K562 (cell line): Measurements from ENCODE around the gene EFS. TPM values are rescaled to one million over a fixed set of nuclear protein-coding genes. Genes with fewer than 3 reads are reported as not detected.
A peak's percentile ranks its signal among the peaks of the same experiment; 100 is the strongest.

Source experiments
- ARID1B ChIP-seq: fragments of 450-650 bp; IDR thresholded peaks from 2 replicates; pipeline ENCODE4 v1.6.1; 2016; ENCODE audit warnings: antibody characterized with exemption, mild to moderate bottlenecking, inconsistent platforms
- BMI1 ChIP-seq: fragments of 150-350 bp; IDR thresholded peaks from 2 replicates; pipeline ENCODE4 v1.6.1; 2014; ENCODE audit warnings: low read length
- CREBBP ChIP-seq: IDR thresholded peaks from one replicate; pipeline ENCODE4 v1.6.1; 2012; ENCODE audit warnings: low read depth, mild to moderate bottlenecking, control low read depth, inconsistent platforms, low read length
- CTBP1 ChIP-seq: fragments of 450-650 bp; IDR thresholded peaks from 2 replicates; pipeline ENCODE4 v1.6.1; 2016; ENCODE audit warnings: borderline replicate concordance
- GATAD2A ChIP-seq: fragments of 450-650 bp; IDR thresholded peaks from 2 replicates; pipeline ENCODE4 v1.6.1; 2017
- HMBOX1 ChIP-seq: sonication (generic); IDR thresholded peaks from 2 replicates; pipeline ENCODE4 v1.6.1; 2016
- MEIS2 ChIP-seq: fragments of 450-650 bp; IDR thresholded peaks from 2 replicates; pipeline ENCODE4 v1.6.1; 2014; ENCODE audit warnings: mild to moderate bottlenecking; ENCODE audit not compliant: partially characterized antibody
- SIRT6 ChIP-seq: IDR thresholded peaks from one replicate; pipeline ENCODE4 v1.6.1; 2012; ENCODE audit warnings: low read depth, mild to moderate bottlenecking, control low read depth, inconsistent platforms, low read length, moderate library complexity
- ZBTB40 ChIP-seq, 2 experiments: fragments of 450-650 bp in 1 of 2; sonication (generic) in 1 of 2; formaldehyde crosslinking in 1 of 2; IDR thresholded peaks; 2 replicates each; pipeline versions ENCODE4 v1.7.1 to v1.9.0; 2016 to 2022; ENCODE audit warnings: inconsistent platforms in 1 of 2, mild to moderate bottlenecking in 1 of 2, missing genetic modification reagents in 1 of 2
- ZNF146 ChIP-seq: IDR thresholded peaks from one replicate; pipeline ENCODE4 v1.6.1; 2018; ENCODE audit warnings: missing compliant biosample characterization; ENCODE audit not compliant: unreplicated experiment
- polyA plus RNA-seq, 8 experiments: library from polyadenylated mRNA; depleted of rRNA in 4 of 8; stranded (reverse) in 5 of 8; unstranded in 3 of 8; fragments of >200 nt; fragmentation: Nextera tagmentation in 2 of 8; fragmentation: Illumina TruSeq in 1 of 8; extraction: Ambion mirVana in 2 of 8; extraction: Trizol in 1 of 8; gene quantifications; 2 replicates each; pipeline versions ENCODE4 v1.2.1 to v1.2.3, GENCODE V29; 2011 to 2014; ENCODE audit warnings: inconsistent platforms in 1 of 8, missing spikeins in 1 of 8
- total RNA-seq, 7 experiments: library from RNA; depleted of rRNA in 6 of 7; stranded (reverse); fragments of >200 nt in 6 of 7; fragmentation: Illumina TruSeq in 2 of 7; extraction: Trizol in 2 of 7; gene quantifications; 2 replicates each; pipeline versions ENCODE4 v1.2.1 to v1.2.3, GENCODE V29; 2011 to 2021; ENCODE audit warnings: low replicate concordance in 1 of 7
- TF ChIP-seq, protein P1 (sequence below): fragments of 250-450 bp; sonication (Bioruptor Pico); IDR thresholded peaks from 2 replicates; pipeline ENCODE4 v1.8.0; 2022; ENCODE audit warnings: moderate library complexity, mild to moderate bottlenecking, inconsistent platforms
- TF ChIP-seq, protein P2 (sequence below): fragments of 450-650 bp; IDR thresholded peaks from one replicate; pipeline ENCODE4 v1.6.1; 2018; ENCODE audit warnings: mild to moderate bottlenecking, moderate library complexity; ENCODE audit not compliant: partially characterized antibody

EFS gene
- total and polyA plus RNA-seq, 9 of the 15 experiments (the other 6 are each of a cell fraction or from before 2014, with no cell fraction given) = 0.01 to 0.03 TPM; not detected in 7

GRCh38 chr14:23345987-23346692, 18.8 kb downstream of the EFS start (continued):
- peak; percentile 45; the same call in 1 of the 2 replicates for TF ChIP-seq HMBOX1
- TF ChIP-seq SIRT6 = no peak
- no peak for TF ChIP-seq CREBBP
- TF ChIP-seq, protein P1, sequence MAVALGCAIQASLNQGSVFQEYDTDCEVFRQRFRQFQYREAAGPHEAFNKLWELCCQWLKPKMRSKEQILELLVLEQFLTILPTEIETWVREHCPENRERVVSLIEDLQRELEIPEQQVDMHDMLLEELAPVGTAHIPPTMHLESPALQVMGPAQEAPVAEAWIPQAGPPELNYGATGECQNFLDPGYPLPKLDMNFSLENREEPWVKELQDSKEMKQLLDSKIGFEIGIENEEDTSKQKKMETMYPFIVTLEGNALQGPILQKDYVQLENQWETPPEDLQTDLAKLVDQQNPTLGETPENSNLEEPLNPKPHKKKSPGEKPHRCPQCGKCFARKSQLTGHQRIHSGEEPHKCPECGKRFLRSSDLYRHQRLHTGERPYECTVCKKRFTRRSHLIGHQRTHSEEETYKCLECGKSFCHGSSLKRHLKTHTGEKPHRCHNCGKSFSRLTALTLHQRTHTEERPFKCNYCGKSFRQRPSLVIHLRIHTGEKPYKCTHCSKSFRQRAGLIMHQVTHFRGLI (CRISPR knock-in tag) = no peak
- 0 out of 2 replicates have a peak, but pooled peaks have one; percentile 21 for TF ChIP-seq ZBTB40 (IDR thresholded peaks at IDR 0.05)
- no peak for TF ChIP-seq ZBTB40 (CRISPR knock-in tag; IDR thresholded peaks at IDR 0.05)
- TF ChIP-seq, protein P2, sequence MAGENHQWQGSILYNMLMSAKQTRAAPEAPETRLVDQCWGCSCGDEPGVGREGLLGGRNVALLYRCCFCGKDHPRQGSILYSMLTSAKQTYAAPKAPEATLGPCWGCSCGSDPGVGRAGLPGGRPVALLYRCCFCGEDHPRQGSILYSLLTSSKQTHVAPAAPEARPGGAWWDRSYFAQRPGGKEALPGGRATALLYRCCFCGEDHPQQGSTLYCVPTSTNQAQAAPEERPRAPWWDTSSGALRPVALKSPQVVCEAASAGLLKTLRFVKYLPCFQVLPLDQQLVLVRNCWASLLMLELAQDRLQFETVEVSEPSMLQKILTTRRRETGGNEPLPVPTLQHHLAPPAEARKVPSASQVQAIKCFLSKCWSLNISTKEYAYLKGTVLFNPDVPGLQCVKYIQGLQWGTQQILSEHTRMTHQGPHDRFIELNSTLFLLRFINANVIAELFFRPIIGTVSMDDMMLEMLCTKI = no peak
- TF ChIP-seq BMI1 = no peak
- 0 out of 2 replicates have a peak, but pooled peaks have one; percentile 38 for TF ChIP-seq ARID1B
- no peak for TF ChIP-seq ZNF146 (CRISPR knock-in tag)
- TF ChIP-seq CTBP1 = peak; percentile 23; the same call in 1 of the 2 replicates
- TF ChIP-seq GATAD2A = peak; percentile 41; the same call in 1 of the 2 replicates
- peak; percentile 45 for TF ChIP-seq MEIS2
